ENCODE results near the gene PLCB4.

PLCB4 gene

GRCh38 chr20:9025011-9025410 is 43.9 kb upstream of the PLCB4 start:
- no peak overlapping the region for H3K4me3 ChIP-seq (replicated peaks; ENCODE audit: insufficient read depth, low read length)
- DNase-seq (ENCODE audit: low read depth in 1 of 2, low spot score in 1 of 2), result no peak
- H3K27ac ChIP-seq (replicated peaks), result no peak overlapping the region
- TF ChIP-seq POLR2AphosphoS5 (IDR thresholded peaks at IDR 0.05; ENCODE audit: low read depth), result no peak
- no peaks in the 10 kb centered on the region for H3K27me3 ChIP-seq (ENCODE audit: insufficient read depth, poor library complexity, severe bottlenecking)

GRCh38 chr20:9025643-9026042 is 43.2 kb upstream of the PLCB4 start:
- DNase-seq (ENCODE audit: low read depth in 1 of 2, low spot score in 1 of 2), result no peak
- TF ChIP-seq REST (IDR thresholded peaks at IDR 0.05; ENCODE audit: insufficient replicate concordance, low read depth) (no peak), CTCF (IDR thresholded peaks at IDR 0.05; ENCODE audit: insufficient read depth, low read length) (no peak), SPI1 (IDR thresholded peaks at IDR 0.05; ENCODE audit: borderline replicate concordance, low read depth) (no peak), POLR2AphosphoS5 (IDR thresholded peaks at IDR 0.05; ENCODE audit: low read depth) (no peak)
- Histone ChIP-seq H3K27ac (replicated peaks) (no peak overlapping the region), H3K4me3 (replicated peaks; ENCODE audit: insufficient read depth, low read length) (no peak overlapping the region), H3K27me3 (ENCODE audit: insufficient read depth, poor library complexity, severe bottlenecking) (no peaks in the 10 kb centered on the region)

GRCh38 chr20:9027626-9028025 is 41.3 kb upstream of the PLCB4 start:
- no peaks in the 10 kb centered on the region for H3K27me3 ChIP-seq (ENCODE audit: insufficient read depth, poor library complexity, severe bottlenecking)
- DNase-seq (ENCODE audit: low read depth in 1 of 2, low spot score in 1 of 2), result no peak
- H3K4me3 ChIP-seq (replicated peaks; ENCODE audit: insufficient read depth, low read length), result no peak overlapping the region
- TF ChIP-seq SPI1 (IDR thresholded peaks at IDR 0.05; ENCODE audit: borderline replicate concordance, low read depth), result no peak
- no peak for TF ChIP-seq CTCF (IDR thresholded peaks at IDR 0.05; ENCODE audit: insufficient read depth, low read length)
- TF ChIP-seq GABPA (IDR thresholded peaks at IDR 0.05; ENCODE audit: low read depth), result no peak
- TF ChIP-seq REST (IDR thresholded peaks at IDR 0.05; ENCODE audit: insufficient replicate concordance, low read depth), result no peak
- TF ChIP-seq POLR2AphosphoS5 (IDR thresholded peaks at IDR 0.05; ENCODE audit: low read depth), result no peak
- no peak overlapping the region for H3K27ac ChIP-seq (replicated peaks)

GRCh38 chr20:9028419-9028818 is 40.5 kb upstream of the PLCB4 start:
- Histone ChIP-seq H3K27me3 (ENCODE audit: insufficient read depth, poor library complexity, severe bottlenecking) (no peaks in the 10 kb centered on the region), H3K27ac (replicated peaks) (no peak overlapping the region), H3K4me3 (replicated peaks; ENCODE audit: insufficient read depth, low read length) (no peak overlapping the region)
- no peak for DNase-seq (ENCODE audit: low read depth in 1 of 2, low spot score in 1 of 2)
- TF ChIP-seq POLR2AphosphoS5 (IDR thresholded peaks at IDR 0.05; ENCODE audit: low read depth) (no peak), CTCF (IDR thresholded peaks at IDR 0.05; ENCODE audit: insufficient read depth, low read length) (no peak), REST (IDR thresholded peaks at IDR 0.05; ENCODE audit: insufficient replicate concordance, low read depth) (no peak), GABPA (IDR thresholded peaks at IDR 0.05; ENCODE audit: low read depth) (no peak), SPI1 (IDR thresholded peaks at IDR 0.05; ENCODE audit: borderline replicate concordance, low read depth) (no peak)
